NCI-H2029 treated with DMSO at 0.1 percent for 48 hours (cell line): ENCODE measurements around the gene USP53.
"Not testable (repeated sequence)": the region's sequence is repeated elsewhere in the genome, so short reads cannot be mapped to it uniquely, and the experiment has no call there.

Experiments
- DNase-seq: peaks from one replicate; lab custom pipeline; 2025; lab: John Stamatoyannopoulos, UW

USP53 gene

GRCh38 chr4:119279541-119279940 lies 67.0 kb downstream of the USP53 start:
- not testable (repeated sequence) for DNase-seq

GRCh38 chr4:119279945-119280344 lies 67.4 kb downstream of the USP53 start:
- not testable (repeated sequence) for DNase-seq

GRCh38 chr4:119281393-119281792 lies 68.9 kb downstream of the USP53 start:
- no peak for DNase-seq

GRCh38 chr4:119284876-119285780 lies 72.6 kb downstream of the USP53 start:
- DNase-seq: no peak

- no peak for DNase-seq
Observed at GRCh38 chr4:119286377-119287002, 74.0 kb downstream of the USP53 start.

GRCh38 chr4:119289313-119289712 lies 76.8 kb downstream of the USP53 start:
- no peak for DNase-seq

- no peak for DNase-seq
Observed at GRCh38 chr4:119290598-119290997, 78.1 kb downstream of the USP53 start.

- no peak for DNase-seq
Observed at GRCh38 chr4:119296356-119296755, 83.8 kb downstream of the USP53 start.

GRCh38 chr4:119297795-119298194 lies 85.3 kb downstream of the USP53 start:
- DNase-seq: no peak

GRCh38 chr4:119299260-119299671 lies 86.8 kb downstream of the USP53 start:
- no peak for DNase-seq

GRCh38 chr4:119299741-119300100 lies 87.2 kb downstream of the USP53 start:
- DNase-seq: no peak

GRCh38 chr4:119300101-119300978 lies 87.8 kb downstream of the USP53 start:
- DNase-seq: no peak

- DNase-seq: no peak
Observed at GRCh38 chr4:119302073-119302832, 89.7 kb downstream of the USP53 start.

GRCh38 chr4:119303587-119304305 lies 91.2 kb downstream of the USP53 start:
- no peak for DNase-seq

GRCh38 chr4:119304431-119304830 lies 91.9 kb downstream of the USP53 start:
- DNase-seq: no peak

- no peak for DNase-seq
Observed at GRCh38 chr4:119307606-119308005, 95.1 kb downstream of the USP53 start.

- DNase-seq: no peak
Observed at GRCh38 chr4:119310826-119311225, 98.3 kb downstream of the USP53 start.

- no peak for DNase-seq
Observed at GRCh38 chr4:119313237-119313636, 100.7 kb downstream of the USP53 start.

- DNase-seq: no peak
Observed at GRCh38 chr4:119314356-119314755, 101.8 kb downstream of the USP53 start.

GRCh38 chr4:119315036-119315435 lies 102.5 kb downstream of the USP53 start:
- DNase-seq: no peak

GRCh38 chr4:119317990-119318389 lies 105.5 kb downstream of the USP53 start:
- DNase-seq: no peak
